ENCODE measurements around the gene FLT3LG. TPM values are rescaled to one million over a fixed set of nuclear protein-coding genes. Genes with fewer than 3 reads are reported as not detected.
A peak's percentile ranks its signal among the peaks of the same experiment; 100 is the strongest.

FLT3LG gene
- total RNA-seq, 2 donors from 2014 or later: 4.9 to 6.0 TPM

- ATAC-seq: no peak
These were observed 23.7 kb downstream of the FLT3LG start for GRCh38 chr19:49497789-49498103.

GRCh38 chr19:49498475-49498874 is 24.5 kb downstream of the FLT3LG start:
- intact Hi-C loops (cut with DNase I): loop anchor here in 1 of 2 donors (5.0 kb wide), 1 partner anchor 59 kb away; no protein-coding TSS in a partner anchor
- DNase-seq (no peak), ATAC-seq (no peak)

More at GRCh38 chr19:49497789-49498103, 23.7 kb downstream of the FLT3LG start:
- intact Hi-C loops (cut with DNase I): loop anchor here in 1 of 2 donors (5.0 kb wide), 1 partner anchor 60 kb away; no protein-coding TSS in a partner anchor
- no peak for DNase-seq

- DNase-seq: no peak
- intact Hi-C loops (cut with DNase I): loop anchor here in 1 of 2 donors (5.0 kb wide), 1 partner anchor 58 kb away; no protein-coding TSS in a partner anchor
These were observed 25.1 kb downstream of the FLT3LG start for GRCh38 chr19:49499030-49499670.

GRCh38 chr19:49502866-49503581 is 29.0 kb downstream of the FLT3LG start:
- peak; percentile 42 for DNase-seq
- intact Hi-C loops (cut with DNase I): loop anchor here in 1 of 2 donors (1.0 kb wide), 1 partner anchor 44 kb away; no protein-coding TSS in a partner anchor
- peak; percentile 28 to 49 for ATAC-seq

More at GRCh38 chr19:49499030-49499670, 25.1 kb downstream of the FLT3LG start:
- no peak for ATAC-seq

GRCh38 chr19:49503582-49503962 is 29.6 kb downstream of the FLT3LG start:
- ATAC-seq (no peak), DNase-seq (no peak)
- intact Hi-C loops (cut with DNase I): loop anchor here in 1 of 2 donors (1.0 kb wide), 1 partner anchor 44 kb away; no protein-coding TSS in a partner anchor

- peak; percentile 46 for DNase-seq
- intact Hi-C loops (cut with DNase I): loop anchor here in 1 of 2 donors (5.0 kb wide), 1 partner anchor 36 kb away; no protein-coding TSS in a partner anchor
- ATAC-seq: peak; percentile 48 to 74
These were observed 32.6 kb downstream of the FLT3LG start for GRCh38 chr19:49506575-49507105.

- ATAC-seq: no peak
- intact Hi-C loops (cut with DNase I): loop anchor here in 1 of 2 donors (5.0 kb wide), 1 partner anchor 34 kb away; no protein-coding TSS in a partner anchor
- no peak for DNase-seq
These were observed 33.9 kb downstream of the FLT3LG start for GRCh38 chr19:49507803-49508494.

GRCh38 chr19:49512970-49513745 is 39.1 kb downstream of the FLT3LG start:
- DNase-seq (peak; percentile 70), ATAC-seq (peak; percentile 79 to 87)
- intact Hi-C loops (cut with DNase I): no loop called here

- intact Hi-C loops (cut with DNase I): no loop called here
These were observed 39.7 kb downstream of the FLT3LG start for GRCh38 chr19:49513746-49514118.

GRCh38 chr19:49514151-49514550 is 40.1 kb downstream of the FLT3LG start:
- intact Hi-C loops (cut with DNase I): no loop called here
- DNase-seq: peak; percentile 29
- ATAC-seq: no peak

More at GRCh38 chr19:49513746-49514118, 39.7 kb downstream of the FLT3LG start:
- DNase-seq: no peak
- no peak for ATAC-seq

- peak; percentile 58 for DNase-seq
- peak; percentile 42 to 64 for ATAC-seq
- intact Hi-C loops (cut with DNase I): no loop called here
These were observed 41.8 kb downstream of the FLT3LG start for GRCh38 chr19:49515767-49516166.

GRCh38 chr19:49518033-49518432 is 44.0 kb downstream of the FLT3LG start:
- DNase-seq (no peak), ATAC-seq (no peak)
- intact Hi-C loops (cut with DNase I): no loop called here

- DNase-seq (no peak), ATAC-seq (peak; percentile 43 to 66)
- intact Hi-C loops (cut with DNase I): no loop called here
These were observed 46.8 kb downstream of the FLT3LG start for GRCh38 chr19:49520705-49521319.

- ATAC-seq (no peak), DNase-seq (no peak)
- intact Hi-C loops (cut with DNase I): no loop called here
These were observed 50.9 kb downstream of the FLT3LG start for GRCh38 chr19:49524812-49525455.

GRCh38 chr19:49528211-49528771 is 54.3 kb downstream of the FLT3LG start:
- intact Hi-C loops (cut with DNase I): no loop called here
- DNase-seq (peak; percentile 57), ATAC-seq (peak; percentile 15 to 32)

- ATAC-seq (no peak), DNase-seq (no peak)
- intact Hi-C loops (cut with DNase I): no loop called here
These were observed 56.7 kb downstream of the FLT3LG start for GRCh38 chr19:49530708-49531107.

Measured in left cardiac atrium (tissue), 4 donors.